ENCODE measurements around the gene ISL2. TPM values are rescaled to one million over a fixed set of nuclear protein-coding genes. Genes with fewer than 3 reads are reported as not detected.

ISL2 gene
- total RNA-seq, 1 donor from 2014 or later = 0.26 TPM

GRCh38 chr15:76376029-76376428 is 39.5 kb downstream of the ISL2 start:
- no peak for DNase-seq (ENCODE audit: low read depth, low spot score)

GRCh38 chr15:76376816-76377215 is 40.2 kb downstream of the ISL2 start:
- DNase-seq (ENCODE audit: low read depth, low spot score) = no peak

GRCh38 chr15:76377217-76377616 is 40.6 kb downstream of the ISL2 start:
- no peak for DNase-seq (ENCODE audit: low read depth, low spot score)

- no peak for DNase-seq (ENCODE audit: low read depth, low spot score)
These were observed 41.2 kb downstream of the ISL2 start for GRCh38 chr15:76377751-76378150.

GRCh38 chr15:76378691-76379090 is 42.1 kb downstream of the ISL2 start:
- DNase-seq (ENCODE audit: low read depth, low spot score) = no peak

GRCh38 chr15:76380249-76380648 is 43.7 kb downstream of the ISL2 start:
- DNase-seq (ENCODE audit: low read depth, low spot score) = peak; percentile 4

- no peak for DNase-seq (ENCODE audit: low read depth, low spot score)
These were observed 44.8 kb downstream of the ISL2 start for GRCh38 chr15:76381366-76381765.

GRCh38 chr15:76382987-76383728 is 46.6 kb downstream of the ISL2 start:
- no peak for DNase-seq (ENCODE audit: low read depth, low spot score)

- DNase-seq (ENCODE audit: low read depth, low spot score) = no peak
These were observed 47.8 kb downstream of the ISL2 start for GRCh38 chr15:76384409-76384808.

- no peak for DNase-seq (ENCODE audit: low read depth, low spot score)
These were observed 49.6 kb downstream of the ISL2 start for GRCh38 chr15:76386178-76386577.

GRCh38 chr15:76386926-76387325 is 50.4 kb downstream of the ISL2 start:
- DNase-seq (ENCODE audit: low read depth, low spot score) = no peak

- no peak for DNase-seq (ENCODE audit: low read depth, low spot score)
These were observed 54.0 kb downstream of the ISL2 start for GRCh38 chr15:76390571-76390970.

GRCh38 chr15:76391309-76391708 is 54.7 kb downstream of the ISL2 start:
- DNase-seq (ENCODE audit: low read depth, low spot score) = no peak

- no peak for DNase-seq (ENCODE audit: low read depth, low spot score)
These were observed 55.3 kb downstream of the ISL2 start for GRCh38 chr15:76391847-76392246.

Other genes starting within 250 kb of the ISL2 start
- gene ETFA, start 25.3 kb upstream of the ISL2 start, total RNA-seq = 177 and 189 TPM in 2 replicates